Activated CD4-positive, alpha-beta T cell treated with anti-CD3 and anti-CD28 coated beads for 36 hours (primary cell): Measurements from ENCODE around the gene GNLY. TPM values are rescaled to one million over a fixed set of nuclear protein-coding genes. Genes with fewer than 3 reads are reported as not detected.
"Not testable (repeated sequence)": the region's sequence is repeated elsewhere in the genome, so short reads cannot be mapped to it uniquely, and the experiment has no call there.

ENCODE experiments used
- ATAC-seq: fragments of 200-7000 bp; cut with Tn5 transposase; one replicate; pipeline ENCODE4 v1.10.0; 2021; ENCODE audit warnings: mild to moderate bottlenecking, moderate library complexity
- CTCF ChIA-PET: fragments of 350-600 bp; sonication (Branson Sonifier 250); formaldehyde crosslinking; loops from one replicate; lab custom pipeline; 2021; ENCODE audit warnings: antibody characterized with exemption; lab: Charles Lee
- POLR2A ChIA-PET: fragments of 350-600 bp; sonication (Branson Sonifier 250); formaldehyde crosslinking; loops from one replicate; lab custom pipeline; 2021; ENCODE audit warnings: antibody characterized with exemption, inconsistent platforms; lab: Charles Lee
- DNase-seq: peaks from one replicate; pipeline ENCODE4 v3.0.0-alpha.2; 2020
- H3K27ac Mint-ChIP-seq: one replicate; pipeline ENCODE4 v1.8.0; 2021; ENCODE audit warnings: mixed read lengths
- H3K27me3 Mint-ChIP-seq: one replicate; pipeline ENCODE4 v1.8.0; 2021; ENCODE audit warnings: mixed read lengths
- H3K36me3 Mint-ChIP-seq: one replicate; pipeline ENCODE4 v1.8.0; 2021; ENCODE audit warnings: low read depth, mixed read lengths
- H3K4me1 Mint-ChIP-seq: one replicate; pipeline ENCODE4 v1.8.0; 2021; ENCODE audit warnings: mixed read lengths
- H3K4me3 Mint-ChIP-seq: one replicate; pipeline ENCODE4 v1.8.0; 2021; ENCODE audit warnings: mild to moderate bottlenecking, moderate library complexity, mixed read lengths
- H3K9me3 Mint-ChIP-seq: one replicate; pipeline ENCODE4 v1.8.0; 2021; ENCODE audit warnings: low read depth, mixed read lengths
- intact Hi-C, 2 experiments: fragments of 100-400 bp; cut with DNase I in 1 of 2; cut with micrococcal nuclease in 1 of 2; formaldehyde crosslinking; loops; one replicate each; pipeline versions ENCODE4 v1.14.2 to v1.15.1; 2022 to 2024; cut with DNase I, micrococcal nuclease
- total RNA-seq, 2 experiments: library from RNA; stranded (reverse); gene quantifications; one replicate each; pipeline ENCODE4 v1.2.3, GENCODE V29; 2021

The GNLY gene
- total RNA-seq, 2 experiments from 2014 or later: 18.9 to 21.6 TPM

DNA sequence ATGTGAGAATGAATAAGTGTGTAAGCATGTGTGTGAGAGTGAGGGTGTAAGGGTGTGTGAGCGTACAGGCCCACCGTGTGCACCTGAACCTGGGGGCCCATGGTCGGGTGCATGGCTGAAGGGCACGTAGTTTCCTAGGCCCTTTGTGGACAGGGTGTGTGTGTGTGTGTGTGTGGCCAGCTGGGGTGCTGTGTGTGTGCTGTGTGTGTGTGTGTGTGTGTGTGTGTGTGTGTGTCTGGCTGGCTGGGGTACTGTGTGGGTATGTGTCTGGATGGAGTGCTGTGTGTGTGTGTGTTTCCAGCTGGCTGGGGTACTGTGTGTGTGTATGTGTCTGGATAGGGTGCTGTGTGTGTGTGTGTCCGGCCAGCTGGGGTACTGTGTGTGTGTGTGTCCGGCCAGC, 28.1 kb upstream of the GNLY start:
- DNase-seq (no peak), ATAC-seq (no peak)
- intact Hi-C loops: no loop called here
- Mint-ChIP-seq H3K9me3 (no peaks in the 10 kb centered on the region), H3K27ac (no peak overlapping the region), H3K27me3 (no peaks in the 10 kb centered on the region), H3K4me3 (no peak overlapping the region), H3K36me3 (no peaks in the 10 kb centered on the region), H3K4me1 (no peaks in the 10 kb centered on the region)
- CTCF ChIA-PET: interaction anchor here (1.6 kb wide), 1 partner anchor 8 kb away, joined by 3 read pairs; no protein-coding TSS in a partner anchor
- POLR2A ChIA-PET: no interaction called here

DNA sequence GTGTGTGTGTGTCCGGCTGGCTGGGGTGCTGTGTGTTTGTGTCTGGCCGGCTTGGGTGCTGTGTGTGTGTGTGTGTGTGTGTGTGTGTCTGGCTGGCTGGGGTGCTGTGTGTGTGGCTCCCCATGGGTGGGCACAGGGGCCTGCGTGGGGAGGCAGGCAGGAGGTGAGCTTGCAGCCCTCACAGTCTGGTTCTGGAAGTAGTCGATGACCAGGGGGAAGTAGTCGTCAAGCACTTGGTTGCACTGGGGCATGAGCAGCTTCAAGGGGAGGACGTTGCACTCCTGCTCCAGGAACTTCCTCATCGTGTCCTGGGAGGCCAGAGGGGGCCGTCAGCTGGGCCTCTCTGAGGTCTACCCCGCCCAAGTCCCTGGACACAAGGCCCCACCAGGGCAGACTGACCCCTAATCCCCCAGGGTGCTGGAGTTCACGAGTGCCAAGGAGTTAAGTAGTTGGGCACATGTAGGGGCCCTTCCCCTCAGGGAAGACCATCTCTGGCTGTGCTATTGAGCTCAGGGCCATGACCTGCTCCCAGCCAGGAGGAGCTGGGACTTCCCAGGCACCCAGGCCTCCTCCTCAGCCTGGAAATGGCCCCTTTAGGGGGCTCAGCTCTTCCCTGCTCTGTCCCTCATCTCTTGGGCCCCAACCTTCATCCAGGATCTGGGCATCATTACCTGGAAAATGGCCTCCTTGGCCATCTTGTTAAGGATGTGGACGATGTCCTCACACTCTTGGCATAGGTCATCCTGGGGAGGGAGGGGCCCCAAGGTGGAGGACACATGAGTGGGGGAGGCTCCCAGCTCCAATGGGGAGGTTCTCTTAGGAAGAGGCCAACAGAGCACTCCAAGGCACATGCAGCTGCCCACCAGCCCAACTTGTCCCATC, 27.5 kb upstream of the GNLY start:
- ATAC-seq (no peak), DNase-seq (no peak)
- Mint-ChIP-seq H3K9me3 (no peaks in the 10 kb centered on the region), H3K4me1 (no peaks in the 10 kb centered on the region), H3K36me3 (no peaks in the 10 kb centered on the region), H3K4me3 (no peak overlapping the region), H3K27me3 (no peaks in the 10 kb centered on the region), H3K27ac (no peak overlapping the region)
- ChIA-PET CTCF (interaction anchor here (0.8 to 1.6 kb wide), 2 partner anchors 8 to 10 kb away, joined by 3 read pairs; no protein-coding TSS in a partner anchor), POLR2A (no interaction called here)
- intact Hi-C loops: no loop called here

DNA sequence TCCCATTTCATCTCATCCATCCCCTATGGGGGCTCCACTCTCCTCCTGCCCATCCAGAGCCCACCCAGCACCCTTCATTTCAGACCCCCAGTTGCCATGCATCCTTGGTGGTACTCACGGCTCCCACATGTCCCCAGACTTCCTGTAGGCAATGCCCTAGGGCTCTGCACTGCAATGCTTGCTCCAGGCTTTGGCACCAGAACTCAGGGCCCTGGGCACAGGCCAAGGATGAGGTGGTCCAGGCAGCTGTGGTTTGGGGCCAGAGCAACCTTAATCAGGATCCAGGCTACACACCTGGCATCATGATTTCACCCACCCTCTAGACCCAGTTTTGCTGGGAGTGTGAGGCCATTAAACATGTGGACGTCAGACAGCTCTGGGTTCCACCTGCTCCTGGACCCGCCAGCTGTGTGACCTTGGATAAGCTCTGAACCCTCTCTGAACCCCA, 26.6 kb upstream of the GNLY start:
- ChIA-PET POLR2A (no interaction called here), CTCF (interaction anchor here (1.6 kb wide), 1 partner anchor 9 kb away, joined by 3 read pairs; no protein-coding TSS in a partner anchor)
- H3K36me3 Mint-ChIP-seq: no peaks in the 10 kb centered on the region
- ATAC-seq (no peak), DNase-seq (no peak)
- intact Hi-C loops: no loop called here
- H3K4me1 Mint-ChIP-seq: no peaks in the 10 kb centered on the region
- no peak overlapping the region for H3K27ac Mint-ChIP-seq
- no peak overlapping the region for H3K4me3 Mint-ChIP-seq
- H3K9me3 Mint-ChIP-seq: no peaks in the 10 kb centered on the region
- no peaks in the 10 kb centered on the region for H3K27me3 Mint-ChIP-seq

DNA sequence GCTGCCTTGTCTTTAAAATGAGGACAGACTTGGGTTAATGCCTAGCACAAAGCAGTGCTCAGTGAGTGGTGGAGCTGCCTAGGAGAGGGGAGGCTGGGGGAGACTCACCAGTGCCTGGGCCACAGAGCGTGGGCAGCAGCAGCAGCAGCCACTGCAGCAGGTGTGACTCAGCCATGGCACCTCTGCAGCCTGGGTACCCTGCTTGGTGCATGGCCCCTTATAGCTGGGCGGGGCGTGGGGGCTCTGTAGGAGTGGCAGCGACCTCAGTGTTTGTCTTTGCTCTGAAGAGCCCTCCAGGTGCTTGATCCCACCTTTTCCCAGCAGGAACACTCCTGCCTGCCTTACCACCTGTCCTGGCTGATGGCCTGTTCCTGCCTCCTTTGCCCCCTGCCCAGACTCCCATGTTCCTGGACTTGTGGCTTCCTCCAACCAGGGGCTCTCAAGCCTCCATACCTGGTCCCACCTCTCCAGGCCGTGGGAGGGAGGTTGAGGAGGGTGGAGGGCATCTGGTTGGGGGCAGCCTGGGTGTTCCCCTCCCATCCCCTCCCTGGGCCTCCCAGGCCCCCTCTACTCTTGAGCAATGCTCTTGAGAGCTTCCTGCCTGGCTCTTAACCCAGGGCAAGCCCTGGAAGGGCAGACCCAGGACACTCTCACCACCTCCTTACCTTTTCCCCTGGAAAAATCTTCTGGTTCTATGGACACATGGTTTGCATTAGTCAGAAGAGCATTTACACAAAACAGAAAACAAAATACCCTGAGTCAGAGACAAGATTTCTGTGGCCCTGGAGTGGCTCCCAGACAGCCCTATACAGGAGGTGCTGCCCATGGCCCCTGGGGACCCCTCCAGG, 25.9 kb upstream of the GNLY start, which contains the start of gene SFTPB:
TSS of gene SFTPB (minus strand) at position 191 of the 848 bp plus-strand sequence. CDS start at position 175, 16 bp downstream.
- ChIA-PET CTCF (interaction anchor here (0.7 kb wide), 1 partner anchor 98 kb away, joined by 3 read pairs; no protein-coding TSS in a partner anchor), POLR2A (no interaction called here)
- DNase-seq: peak; percentile 15
- Mint-ChIP-seq H3K9me3 (no peaks in the 10 kb centered on the region), H3K36me3 (no peaks in the 10 kb centered on the region), H3K27ac (no peak within 1 kb of the TSS), H3K27me3 (no peaks in the 10 kb centered on the region), H3K4me1 (no peaks in the 10 kb centered on the region), H3K4me3 (no peak within 1 kb of the TSS)
- ATAC-seq: peak; percentile 36
- intact Hi-C loops: no loop called here

DNA sequence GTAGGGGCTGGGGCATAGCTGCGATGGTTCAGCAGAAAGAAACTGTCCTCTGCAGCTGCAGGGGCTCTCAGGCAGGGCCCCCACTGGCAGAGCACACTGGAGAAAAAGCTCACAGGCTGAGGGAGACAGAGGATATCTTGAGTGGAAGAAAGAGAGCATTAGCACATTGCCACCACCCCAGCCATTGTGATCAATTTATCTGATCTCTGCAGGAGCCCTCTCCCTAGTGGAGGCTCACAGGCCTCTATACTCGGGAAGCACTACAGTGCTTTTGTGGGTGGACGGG, 25.4 kb upstream of the GNLY start:
- H3K4me3 Mint-ChIP-seq: no peak overlapping the region
- ChIA-PET CTCF (interaction anchor here (0.5 kb wide), 1 partner anchor 40 kb away, joined by 3 read pairs; no protein-coding TSS in a partner anchor), POLR2A (no interaction called here)
- H3K9me3 Mint-ChIP-seq: no peaks in the 10 kb centered on the region
- DNase-seq (no peak), ATAC-seq (no peak)
- intact Hi-C loops: no loop called here
- H3K27me3 Mint-ChIP-seq: no peaks in the 10 kb centered on the region
- no peak overlapping the region for H3K27ac Mint-ChIP-seq
- no peaks in the 10 kb centered on the region for H3K36me3 Mint-ChIP-seq
- no peaks in the 10 kb centered on the region for H3K4me1 Mint-ChIP-seq

DNA sequence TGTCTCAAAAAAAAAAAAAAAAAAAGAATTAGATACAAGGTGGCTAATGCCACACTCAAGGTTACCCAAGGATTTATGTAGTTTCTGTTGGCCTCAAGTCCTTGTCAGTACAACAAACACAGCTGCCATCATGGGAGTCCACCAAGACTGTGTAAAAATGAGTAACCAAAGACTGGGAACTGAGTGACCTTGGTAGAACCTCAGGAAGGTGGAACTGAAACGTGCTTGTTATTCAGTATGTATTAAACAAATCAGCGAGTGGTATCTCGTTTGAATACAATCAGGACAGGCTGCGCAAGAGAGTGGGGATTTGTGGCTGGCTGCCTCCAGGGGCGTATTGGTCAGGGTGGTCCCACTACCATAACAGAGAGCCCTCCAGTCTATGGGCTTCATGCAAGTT, 24.6 kb upstream of the GNLY start:
- Mint-ChIP-seq H3K9me3 (no peaks in the 10 kb centered on the region), H3K27me3 (no peaks in the 10 kb centered on the region), H3K36me3 (no peaks in the 10 kb centered on the region), H3K4me3 (no peak overlapping the region), H3K4me1 (no peaks in the 10 kb centered on the region), H3K27ac (no peak overlapping the region)
- ATAC-seq (no peak), DNase-seq (no peak)
- intact Hi-C loops: no loop called here
- POLR2A ChIA-PET: no interaction called here
- CTCF ChIA-PET: interaction anchor here (1.4 kb wide), 1 partner anchor 32 kb away, joined by 8 read pairs; no protein-coding TSS in a partner anchor

DNA sequence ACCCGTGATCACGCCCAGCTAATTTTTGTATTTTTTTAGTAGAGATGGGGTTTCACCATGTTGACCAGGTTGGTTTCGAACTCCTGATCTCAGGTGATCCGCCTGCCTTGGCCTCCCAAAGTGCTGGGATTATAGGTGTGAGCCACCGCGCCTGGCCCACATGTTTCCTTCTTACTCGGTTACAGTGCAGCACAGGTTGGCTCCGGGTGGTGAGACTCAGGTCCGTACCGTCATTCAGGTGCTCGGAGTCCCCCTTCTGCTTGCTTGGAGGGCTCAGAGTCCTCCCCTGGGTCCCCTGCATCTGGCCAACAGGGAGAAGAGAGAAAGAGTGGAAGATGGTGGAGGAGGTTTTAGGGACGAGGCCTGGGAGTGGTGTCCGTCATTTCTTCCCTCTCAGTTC, 23.7 kb upstream of the GNLY start:
- H3K27ac Mint-ChIP-seq, H3K27me3 Mint-ChIP-seq, POLR2A ChIA-PET, ATAC-seq, H3K36me3 Mint-ChIP-seq, intact Hi-C loops, H3K9me3 Mint-ChIP-seq, DNase-seq, H3K4me3 Mint-ChIP-seq, H3K4me1 Mint-ChIP-seq: not testable (repeated sequence)
- CTCF ChIA-PET: interaction anchor here (1.4 kb wide), 1 partner anchor 33 kb away, joined by 8 read pairs; no protein-coding TSS in a partner anchor

DNA sequence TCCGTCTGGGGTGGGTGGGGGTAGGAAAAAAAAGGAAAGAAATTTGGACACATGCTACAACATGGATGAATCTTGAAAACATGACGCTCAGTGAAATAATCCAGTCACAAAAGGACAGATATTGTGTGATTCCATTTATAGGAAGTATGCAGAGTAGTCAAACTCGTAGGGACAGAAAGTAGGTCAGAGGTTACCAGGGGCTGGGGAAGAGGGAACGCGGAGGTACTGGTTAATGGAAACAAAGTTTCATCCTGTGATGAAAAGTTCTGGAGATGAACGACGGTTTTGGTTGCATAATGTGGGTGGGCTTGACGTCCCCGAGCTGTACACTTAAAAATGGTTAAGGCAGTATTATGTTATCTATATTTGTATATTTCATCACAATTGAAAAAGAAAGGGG, 21.7 kb upstream of the GNLY start:
- intact Hi-C loops: no loop called here

DNA sequence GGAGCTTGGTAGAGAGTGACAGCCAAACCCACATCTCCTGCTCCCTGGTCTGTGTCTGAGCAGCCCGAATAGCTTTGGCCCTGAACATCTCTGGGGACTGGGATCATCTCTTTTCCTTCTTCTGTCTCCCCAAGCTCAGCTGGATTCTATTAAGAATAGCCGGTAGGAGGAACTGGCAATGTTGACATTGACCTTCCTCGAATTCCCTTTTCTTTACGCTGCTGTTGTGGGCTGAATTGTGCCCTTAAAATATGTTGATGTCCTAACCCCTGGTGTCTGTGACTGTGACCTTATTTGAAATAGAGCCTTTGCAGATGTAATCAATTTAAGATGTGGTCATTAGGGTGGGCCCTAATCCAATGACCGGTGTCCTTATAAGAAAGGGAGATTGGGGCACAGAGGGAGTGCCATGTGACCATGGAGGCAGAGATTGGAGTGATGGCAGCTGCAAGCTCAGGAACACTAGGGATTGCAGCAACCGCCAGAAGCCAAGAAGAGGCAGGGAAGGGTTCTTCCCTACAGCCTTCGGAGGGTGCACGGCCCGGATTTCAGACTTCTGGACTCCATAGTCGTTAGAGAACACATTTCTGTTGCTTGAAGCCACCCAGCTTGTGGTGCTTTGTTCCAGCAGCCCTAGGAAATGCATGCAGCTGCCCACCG, 20.3 kb upstream of the GNLY start:
- no peaks in the 10 kb centered on the region for H3K36me3 Mint-ChIP-seq
- no peaks in the 10 kb centered on the region for H3K9me3 Mint-ChIP-seq
- no peaks in the 10 kb centered on the region for H3K27me3 Mint-ChIP-seq
- no peak overlapping the region for H3K27ac Mint-ChIP-seq
- DNase-seq: no peak
- CTCF ChIA-PET: interaction anchor here (1.0 to 1.4 kb wide), 3 partner anchors 10 to 362 kb away, joined by 4 to 5 read pairs (median 4); no protein-coding TSS in a partner anchor
- intact Hi-C loops: no loop called here
- no peak overlapping the region for H3K4me3 Mint-ChIP-seq
- no peak for ATAC-seq
- H3K4me1 Mint-ChIP-seq: no peaks in the 10 kb centered on the region
- POLR2A ChIA-PET: no interaction called here

More for the DNA sequence above, 21.7 kb upstream of the GNLY start:
- no peak overlapping the region for H3K4me3 Mint-ChIP-seq
- H3K4me1 Mint-ChIP-seq: no peaks in the 10 kb centered on the region
- no peak for DNase-seq
- H3K27ac Mint-ChIP-seq: no peak overlapping the region
- POLR2A ChIA-PET: interaction anchor here (0.7 kb wide), 1 partner anchor 22 kb away, joined by 3 read pairs; no protein-coding TSS in a partner anchor
- CTCF ChIA-PET: interaction anchor here (1.4 kb wide), 1 partner anchor 12 kb away, joined by 5 read pairs; no protein-coding TSS in a partner anchor
- H3K27me3 Mint-ChIP-seq: no peaks in the 10 kb centered on the region
- H3K9me3 Mint-ChIP-seq: no peaks in the 10 kb centered on the region
- no peak for ATAC-seq
- no peaks in the 10 kb centered on the region for H3K36me3 Mint-ChIP-seq

DNA sequence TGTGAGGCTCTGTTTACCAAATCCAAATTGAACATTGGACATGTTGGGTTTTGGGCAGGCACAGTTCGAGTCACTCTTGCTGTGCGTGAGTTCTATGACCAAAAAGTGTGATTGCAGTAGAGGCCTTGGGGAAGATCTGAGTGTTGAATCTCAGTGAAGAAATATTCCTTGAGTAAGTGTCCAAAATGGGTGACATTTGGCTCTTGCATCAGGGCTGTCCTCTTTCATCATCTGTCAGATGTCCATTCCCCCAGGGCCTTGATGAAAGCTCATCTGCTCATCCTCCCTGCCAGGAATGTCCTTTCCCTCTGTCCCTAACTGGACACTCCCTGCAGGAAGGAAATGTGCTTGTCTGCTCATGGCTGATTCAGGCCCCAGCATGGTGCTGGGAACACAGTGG, 19.7 kb upstream of the GNLY start:
- POLR2A ChIA-PET: no interaction called here
- H3K27me3 Mint-ChIP-seq: no peaks in the 10 kb centered on the region

More for the DNA sequence above, 19.7 kb upstream of the GNLY start:
- DNase-seq (no peak), ATAC-seq (no peak)
- intact Hi-C loops: no loop called here
- H3K27ac Mint-ChIP-seq: no peak overlapping the region
- H3K36me3 Mint-ChIP-seq: no peaks in the 10 kb centered on the region
- no peaks in the 10 kb centered on the region for H3K9me3 Mint-ChIP-seq
- CTCF ChIA-PET: interaction anchor here (0.9 to 1.4 kb wide), 3 partner anchors 10 to 35 kb away, joined by 4 read pairs; no protein-coding TSS in a partner anchor
- H3K4me1 Mint-ChIP-seq: no peaks in the 10 kb centered on the region
- no peak overlapping the region for H3K4me3 Mint-ChIP-seq
